ENCODE data around the gene KIR3DL3. TPM values are rescaled to one million over a fixed set of nuclear protein-coding genes. Genes with fewer than 3 reads are reported as not detected.
A peak's percentile ranks its signal among the peaks of the same experiment; 100 is the strongest.
"Not testable (repeated sequence)": the region's sequence is repeated elsewhere in the genome, so short reads cannot be mapped to it uniquely, and the experiment has no call there.

KIR3DL3 gene
- polyA plus RNA-seq, 3 donors = not detected

DNA sequence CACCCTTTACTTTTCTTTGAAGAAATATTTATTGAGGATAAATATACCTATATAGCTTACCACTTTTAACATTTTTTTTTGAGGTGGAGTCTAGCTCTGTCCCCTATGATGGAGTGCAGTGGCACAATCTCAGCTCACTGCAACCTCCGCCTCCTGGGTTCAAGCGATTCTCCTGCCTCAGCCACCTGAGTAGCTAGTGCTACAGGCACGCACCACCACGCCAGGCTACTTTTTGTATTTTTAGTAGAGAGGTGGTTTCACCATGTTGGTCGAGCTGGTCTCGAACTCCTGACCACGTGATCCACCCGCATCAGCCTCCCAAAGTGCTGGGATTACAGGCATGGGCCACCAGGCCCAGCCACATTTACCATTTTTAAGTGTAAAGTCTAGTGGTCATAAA, 51.6 kb downstream of the KIR3DL3 start:
- not testable (repeated sequence) for DNase-seq; H4K20me1 ChIP-seq (ENCODE audit: insufficient read depth, low read length); H3K27ac Mint-ChIP-seq; H3K9ac ChIP-seq (ENCODE audit: insufficient read depth, low read length, poor library complexity, severe bottlenecking); H3K36me3 ChIP-seq (replicated peaks in 1 of 2; ENCODE audit: control insufficient read depth in 1 of 2, insufficient read depth in 2 of 2, low read length in 2 of 2); H3K9me3 ChIP-seq (replicated peaks in 1 of 2; ENCODE audit: control insufficient read depth in 1 of 2, insufficient read depth in 1 of 2, low read length in 2 of 2); H3K4me2 ChIP-seq (replicated peaks; ENCODE audit: extremely low read depth, low read length, poor library complexity, severe bottlenecking); H3K79me2 ChIP-seq (ENCODE audit: insufficient read depth, low read length); H2AFZ ChIP-seq (ENCODE audit: insufficient read depth, low read depth, low read length, poor library complexity, severe bottlenecking); H3K4me3 Mint-ChIP-seq; H3K9me3 Mint-ChIP-seq; H3K36me3 Mint-ChIP-seq; H3K27ac ChIP-seq (ENCODE audit: low read depth in 1 of 2, low read length in 2 of 2); H3K4me3 ChIP-seq (replicated peaks in 1 of 3; ENCODE audit: low read depth in 2 of 3, low read length in 3 of 3); H3K27me3 ChIP-seq (ENCODE audit: control insufficient read depth in 2 of 2, insufficient read depth in 2 of 2, low read length in 2 of 2)
- intact Hi-C loops (cut with micrococcal nuclease) = loop anchor here in 1 of 2 donors (10.0 kb wide), 1 partner anchor 251 kb away; no protein-coding TSS in a partner anchor
- Mint-ChIP-seq H3K27me3 (ENCODE audit: low read depth in 3 of 3) (peaks cover 11 to 20% (median 13%) of the 10 kb centered on the region in 3 donors), H3K4me1 (peaks cover 14% of the 10 kb centered on the region)
- 92% methylated on average over 2 of the region's 8 CpGs for WGBS (ENCODE audit: insufficient coverage)
- H3K4me1 ChIP-seq (ENCODE audit: control insufficient read depth in 1 of 2, insufficient read depth in 2 of 2, low read length in 2 of 2) = peaks cover 0 to 11% of the 10 kb centered on the region in 2 donors

DNA sequence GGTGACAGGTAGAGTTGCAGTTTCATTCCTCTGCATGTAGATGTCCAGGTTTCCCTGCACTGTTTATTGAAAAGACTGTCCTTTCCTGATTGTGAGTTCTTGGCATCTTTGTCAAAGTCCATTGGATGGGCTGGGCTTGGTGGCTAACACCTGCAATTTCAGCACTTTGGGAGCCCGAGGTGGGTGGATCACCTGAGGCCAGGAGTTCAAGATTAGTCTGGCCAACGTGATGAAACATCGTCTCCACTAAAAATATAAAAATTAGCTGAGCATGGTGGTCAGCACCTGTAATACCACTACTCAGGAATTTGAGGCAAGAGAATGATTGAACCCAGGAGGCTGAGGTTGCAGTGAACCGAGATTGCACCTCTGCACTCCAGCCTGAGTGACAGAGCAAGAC, 53.6 kb downstream of the KIR3DL3 start:
- not testable (repeated sequence) for H3K79me2 ChIP-seq (ENCODE audit: insufficient read depth, low read length); H3K4me3 ChIP-seq (replicated peaks in 1 of 3; ENCODE audit: low read depth in 2 of 3, low read length in 3 of 3); H4K20me1 ChIP-seq (ENCODE audit: insufficient read depth, low read length); H2AFZ ChIP-seq (ENCODE audit: insufficient read depth, low read depth, low read length, poor library complexity, severe bottlenecking); H3K4me3 Mint-ChIP-seq; H3K36me3 ChIP-seq (replicated peaks in 1 of 2; ENCODE audit: control insufficient read depth in 1 of 2, insufficient read depth in 2 of 2, low read length in 2 of 2); H3K27ac Mint-ChIP-seq; H3K27ac ChIP-seq (ENCODE audit: low read depth in 1 of 2, low read length in 2 of 2); H3K9ac ChIP-seq (ENCODE audit: insufficient read depth, low read length, poor library complexity, severe bottlenecking); H3K4me2 ChIP-seq (replicated peaks; ENCODE audit: extremely low read depth, low read length, poor library complexity, severe bottlenecking); H3K36me3 Mint-ChIP-seq; H3K27me3 ChIP-seq (ENCODE audit: control insufficient read depth in 2 of 2, insufficient read depth in 2 of 2, low read length in 2 of 2); DNase-seq
- Mint-ChIP-seq H3K4me1 (peaks cover 21% of the 10 kb centered on the region), H3K9me3 (peaks cover 9 to 19% (median 15%) of the 10 kb centered on the region in 7 donors), H3K27me3 (ENCODE audit: low read depth in 3 of 3) (peaks cover 11 to 15% (median 14%) of the 10 kb centered on the region in 3 donors)
- H3K4me1 ChIP-seq (ENCODE audit: control insufficient read depth in 1 of 2, insufficient read depth in 2 of 2, low read length in 2 of 2) = peaks cover 0 to 13% of the 10 kb centered on the region in 2 donors
- intact Hi-C loops (cut with micrococcal nuclease) = loop anchor here in 1 of 2 donors (10.0 kb wide), 1 partner anchor 253 kb away; no protein-coding TSS in a partner anchor
- no CpG with 5 or more reads among the region's 4 CpGs for WGBS (ENCODE audit: insufficient coverage)
- peaks cover 9 to 11% of the 10 kb centered on the region in 2 donors for H3K9me3 ChIP-seq (replicated peaks in 1 of 2; ENCODE audit: control insufficient read depth in 1 of 2, insufficient read depth in 1 of 2, low read length in 2 of 2)

DNA sequence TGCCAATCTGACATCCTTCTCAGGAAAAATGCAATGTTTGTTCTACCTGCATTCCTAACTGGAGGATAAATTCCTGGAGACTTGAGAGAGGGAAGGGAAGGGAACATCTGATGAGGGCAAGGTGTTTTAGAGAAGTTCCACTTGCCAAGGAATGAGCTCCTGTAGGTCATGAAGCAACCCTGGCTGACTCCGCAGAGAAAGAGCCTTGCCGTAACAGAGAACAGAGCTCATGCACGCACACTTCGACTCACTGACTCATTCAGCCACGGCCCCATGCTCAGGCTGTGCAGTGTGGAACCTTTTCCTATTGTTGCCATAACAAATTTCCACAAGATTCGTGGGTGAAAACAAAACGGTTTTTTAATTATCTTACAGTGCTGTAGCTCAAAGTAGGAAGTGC, 54.7 kb downstream of the KIR3DL3 start:
- H2AFZ ChIP-seq (ENCODE audit: insufficient read depth, low read depth, low read length, poor library complexity, severe bottlenecking); H3K4me3 Mint-ChIP-seq; H3K36me3 ChIP-seq (replicated peaks in 1 of 2; ENCODE audit: control insufficient read depth in 1 of 2, insufficient read depth in 2 of 2, low read length in 2 of 2); H3K9ac ChIP-seq (ENCODE audit: insufficient read depth, low read length, poor library complexity, severe bottlenecking); H4K20me1 ChIP-seq (ENCODE audit: insufficient read depth, low read length); H3K27me3 ChIP-seq (ENCODE audit: control insufficient read depth in 2 of 2, insufficient read depth in 2 of 2, low read length in 2 of 2); H3K4me2 ChIP-seq (replicated peaks; ENCODE audit: extremely low read depth, low read length, poor library complexity, severe bottlenecking); H3K36me3 Mint-ChIP-seq; H3K79me2 ChIP-seq (ENCODE audit: insufficient read depth, low read length); H3K4me3 ChIP-seq (replicated peaks in 1 of 3; ENCODE audit: low read depth in 2 of 3, low read length in 3 of 3): not testable (repeated sequence)
- peak overlapping the region in 1 of 2 donors; percentile 44 for H3K27ac ChIP-seq (ENCODE audit: low read depth in 1 of 2, low read length in 2 of 2)
- H3K9me3 ChIP-seq (replicated peaks in 1 of 2; ENCODE audit: control insufficient read depth in 1 of 2, insufficient read depth in 1 of 2, low read length in 2 of 2) = peaks cover 9 to 11% of the 10 kb centered on the region in 2 donors
- DNase-seq = peak; percentile 18 to 98 (median 90)
- Mint-ChIP-seq H3K27me3 (ENCODE audit: low read depth in 3 of 3) (peaks cover 8 to 15% (median 11%) of the 10 kb centered on the region in 3 donors), H3K4me1 (peaks cover 21% of the 10 kb centered on the region), H3K9me3 (peaks cover 9 to 23% (median 15%) of the 10 kb centered on the region in 7 donors), H3K27ac (peak overlapping the region in 3 of 7 donors; percentile 16 to 46 (median 37))
- WGBS (ENCODE audit: insufficient coverage) = 93% methylated on average over 3 of the region's 7 CpGs
- H3K4me1 ChIP-seq (ENCODE audit: control insufficient read depth in 1 of 2, insufficient read depth in 2 of 2, low read length in 2 of 2) = peaks cover 0 to 13% of the 10 kb centered on the region in 2 donors
- intact Hi-C loops (cut with micrococcal nuclease) = loop anchor here in 1 of 2 donors (10.0 kb wide), 1 partner anchor 254 kb away; no protein-coding TSS in a partner anchor

DNA sequence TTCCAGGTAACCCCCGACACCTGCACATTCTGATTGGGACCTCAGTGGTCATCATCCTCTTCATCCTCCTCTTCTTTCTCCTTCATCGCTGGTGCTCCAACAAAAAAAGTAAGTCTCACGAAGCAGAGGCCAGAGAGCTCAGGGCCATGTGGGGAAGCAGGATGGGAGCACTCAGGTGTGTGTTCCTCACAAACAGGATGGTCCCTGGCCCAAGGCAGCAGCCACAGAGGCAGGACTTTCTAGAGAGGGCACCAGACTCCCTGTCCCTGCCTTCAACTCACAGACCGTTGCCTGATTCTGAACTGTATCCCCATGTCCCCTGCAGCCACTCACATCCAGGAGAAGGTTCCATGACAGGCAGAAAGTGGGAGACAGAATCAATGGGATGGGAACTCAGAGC, 58.7 kb downstream of the KIR3DL3 start:
- H3K4me2 ChIP-seq (replicated peaks; ENCODE audit: extremely low read depth, low read length, poor library complexity, severe bottlenecking); H3K79me2 ChIP-seq (ENCODE audit: insufficient read depth, low read length); H3K27ac ChIP-seq (ENCODE audit: low read depth in 1 of 2, low read length in 2 of 2); H4K20me1 ChIP-seq (ENCODE audit: insufficient read depth, low read length); intact Hi-C loops (cut with micrococcal nuclease); H3K4me3 ChIP-seq (replicated peaks in 1 of 3; ENCODE audit: low read depth in 2 of 3, low read length in 3 of 3); H2AFZ ChIP-seq (ENCODE audit: insufficient read depth, low read depth, low read length, poor library complexity, severe bottlenecking); H3K36me3 ChIP-seq (replicated peaks in 1 of 2; ENCODE audit: control insufficient read depth in 1 of 2, insufficient read depth in 2 of 2, low read length in 2 of 2); H3K27me3 ChIP-seq (ENCODE audit: control insufficient read depth in 2 of 2, insufficient read depth in 2 of 2, low read length in 2 of 2); DNase-seq; H3K36me3 Mint-ChIP-seq; H3K9ac ChIP-seq (ENCODE audit: insufficient read depth, low read length, poor library complexity, severe bottlenecking): not testable (repeated sequence)
- Mint-ChIP-seq H3K4me1 (peaks cover 28% of the 10 kb centered on the region), H3K9me3 (peaks cover 12 to 22% (median 15%) of the 10 kb centered on the region in 7 donors), H3K27ac (peak overlapping the region in 1 of 7 donors; percentile 3), H3K27me3 (ENCODE audit: low read depth in 3 of 3) (peaks cover 5 to 10% (median 7%) of the 10 kb centered on the region in 3 donors), H3K4me3 (peak overlapping the region in 1 of 2 donors; percentile 4)
- Histone ChIP-seq H3K9me3 (replicated peaks in 1 of 2; ENCODE audit: control insufficient read depth in 1 of 2, insufficient read depth in 1 of 2, low read length in 2 of 2) (peaks cover 9 to 11% of the 10 kb centered on the region in 2 donors), H3K4me1 (ENCODE audit: control insufficient read depth in 1 of 2, insufficient read depth in 2 of 2, low read length in 2 of 2) (peaks cover 11 to 23% of the 10 kb centered on the region in 2 donors)
- 80% methylated on average over 1 of the region's 4 CpGs for WGBS (ENCODE audit: insufficient coverage)
